Measurements from ENCODE around the gene IGSF3. TPM values are rescaled to one million over a fixed set of nuclear protein-coding genes. Genes with fewer than 3 reads are reported as not detected.
"Not testable (repeated sequence)": the region's sequence is repeated elsewhere in the genome, so short reads cannot be mapped to it uniquely, and the experiment has no call there.

Gene IGSF3
- total and polyA plus RNA-seq, 10 of the 15 experiments (the other 5 are each of a cell fraction or from before 2014, with no cell fraction given) = 1.4 to 18.0 (median 9.6) TPM

- H4K20me1 ChIP-seq (ENCODE audit: control insufficient read depth, insufficient read depth); in situ Hi-C loops (cut with MboI); DNase-seq (ENCODE audit: low read depth, low spot score); H2AFZ ChIP-seq (ENCODE audit: control insufficient read depth, low read depth, low read length); FAIRE-seq; H3K4me3 ChIP-seq; ATAC-seq; H3K9ac ChIP-seq (ENCODE audit: control insufficient read depth, insufficient read depth, low read length); intact Hi-C loops (cut with micrococcal nuclease; ENCODE audit: unreplicated experiment); H3K79me2 ChIP-seq (ENCODE audit: control insufficient read depth, insufficient read depth, low read length); H3K27ac ChIP-seq (ENCODE audit: control insufficient read depth, insufficient read depth); H3K36me3 ChIP-seq (ENCODE audit: control insufficient read depth in 2 of 2, insufficient read depth in 2 of 2, low read length in 1 of 2); BruUV-seq (replicated peaks); H3K9me3 ChIP-seq (replicated peaks; ENCODE audit: control insufficient read depth, insufficient read depth, low read length); H3K27me3 ChIP-seq (replicated peaks in 1 of 2; ENCODE audit: control insufficient read depth in 2 of 2, insufficient read depth in 2 of 2, low read length in 1 of 2); H3K4me2 ChIP-seq (ENCODE audit: control insufficient read depth, insufficient read depth): not testable (repeated sequence)
- ChIA-PET POLR2A (interaction anchor here (0.6 to 0.9 kb wide), 2 partner anchors 36 to 39 kb away, joined by 4 read pairs; partner anchors contain the start of gene IGSF3), SMC1A (ENCODE audit: uncharacterized antibody, unreplicated experiment) (interaction anchor here (0.7 to 2.4 kb wide), 7 partner anchors 9 to 90 kb away, joined by 3 to 11 read pairs (median 4); no protein-coding TSS in a partner anchor), CTCF (interaction anchor here (0.8 to 2.9 kb wide), 6 partner anchors 9 to 147 kb away, joined by 3 to 13 read pairs (median 4); no protein-coding TSS in a partner anchor), RAD21 (ENCODE audit: unreplicated experiment) (interaction anchor here (0.6 to 0.8 kb wide), 2 partner anchors 9 to 23 kb away, joined by 3 to 4 read pairs; no protein-coding TSS in a partner anchor)
- H3K4me1 ChIP-seq (ENCODE audit: control insufficient read depth, insufficient read depth, low read length) = peaks cover 20% of the 10 kb centered on the region
- WGBS (ENCODE audit: insufficient coverage, insufficient replicate concordance, low lambda C conversion rate, missing lambda C conversion rate) = 55% methylated on average over 10 of the region's 10 CpGs
These were observed 35.3 kb downstream of the IGSF3 start for GRCh38 chr1:116631996-116632925.

- H3K4me3 ChIP-seq; H3K36me3 ChIP-seq (ENCODE audit: control insufficient read depth in 2 of 2, insufficient read depth in 2 of 2, low read length in 1 of 2); H3K9me3 ChIP-seq (replicated peaks; ENCODE audit: control insufficient read depth, insufficient read depth, low read length); H3K27me3 ChIP-seq (replicated peaks in 1 of 2; ENCODE audit: control insufficient read depth in 2 of 2, insufficient read depth in 2 of 2, low read length in 1 of 2); intact Hi-C loops (cut with micrococcal nuclease; ENCODE audit: unreplicated experiment); in situ Hi-C loops (cut with MboI); ATAC-seq; H3K9ac ChIP-seq (ENCODE audit: control insufficient read depth, insufficient read depth, low read length); POLR2A ChIA-PET; BruUV-seq (replicated peaks); H3K79me2 ChIP-seq (ENCODE audit: control insufficient read depth, insufficient read depth, low read length); H2AFZ ChIP-seq (ENCODE audit: control insufficient read depth, low read depth, low read length); H4K20me1 ChIP-seq (ENCODE audit: control insufficient read depth, insufficient read depth); H3K27ac ChIP-seq (ENCODE audit: control insufficient read depth, insufficient read depth); DNase-seq (ENCODE audit: low read depth, low spot score); FAIRE-seq; H3K4me2 ChIP-seq (ENCODE audit: control insufficient read depth, insufficient read depth): not testable (repeated sequence)
- WGBS (ENCODE audit: insufficient coverage, insufficient replicate concordance, low lambda C conversion rate, missing lambda C conversion rate) = 0% methylated on average over 2 of the region's 2 CpGs
- TF ChIP-seq NR2F1 (conservative IDR thresholded peaks at IDR 0.05) = 0 out of 2 replicates have a peak, but pooled peaks have one; percentile 25
- ChIA-PET CTCF (interaction anchor here (0.8 to 2.9 kb wide), 6 partner anchors 9 to 146 kb away, joined by 3 to 13 read pairs (median 3); no protein-coding TSS in a partner anchor), SMC1A (ENCODE audit: uncharacterized antibody, unreplicated experiment) (interaction anchor here (0.7 to 2.4 kb wide), 6 partner anchors 10 to 89 kb away, joined by 3 to 11 read pairs (median 5); no protein-coding TSS in a partner anchor), RAD21 (ENCODE audit: unreplicated experiment) (interaction anchor here (0.6 to 0.8 kb wide), 2 partner anchors 10 to 22 kb away, joined by 3 to 4 read pairs; no protein-coding TSS in a partner anchor)
- peaks cover 21% of the 10 kb centered on the region for H3K4me1 ChIP-seq (ENCODE audit: control insufficient read depth, insufficient read depth, low read length)
These were observed 36.0 kb downstream of the IGSF3 start for GRCh38 chr1:116631554-116631953.
